ENCODE data around the gene TENM3. TPM values are rescaled to one million over a fixed set of nuclear protein-coding genes. Genes with fewer than 3 reads are reported as not detected.

The TENM3 gene
- polyA plus RNA-seq, 1 of the 3 experiments (the other 2 are of a cell fraction) = 10.4 TPM

DNA sequence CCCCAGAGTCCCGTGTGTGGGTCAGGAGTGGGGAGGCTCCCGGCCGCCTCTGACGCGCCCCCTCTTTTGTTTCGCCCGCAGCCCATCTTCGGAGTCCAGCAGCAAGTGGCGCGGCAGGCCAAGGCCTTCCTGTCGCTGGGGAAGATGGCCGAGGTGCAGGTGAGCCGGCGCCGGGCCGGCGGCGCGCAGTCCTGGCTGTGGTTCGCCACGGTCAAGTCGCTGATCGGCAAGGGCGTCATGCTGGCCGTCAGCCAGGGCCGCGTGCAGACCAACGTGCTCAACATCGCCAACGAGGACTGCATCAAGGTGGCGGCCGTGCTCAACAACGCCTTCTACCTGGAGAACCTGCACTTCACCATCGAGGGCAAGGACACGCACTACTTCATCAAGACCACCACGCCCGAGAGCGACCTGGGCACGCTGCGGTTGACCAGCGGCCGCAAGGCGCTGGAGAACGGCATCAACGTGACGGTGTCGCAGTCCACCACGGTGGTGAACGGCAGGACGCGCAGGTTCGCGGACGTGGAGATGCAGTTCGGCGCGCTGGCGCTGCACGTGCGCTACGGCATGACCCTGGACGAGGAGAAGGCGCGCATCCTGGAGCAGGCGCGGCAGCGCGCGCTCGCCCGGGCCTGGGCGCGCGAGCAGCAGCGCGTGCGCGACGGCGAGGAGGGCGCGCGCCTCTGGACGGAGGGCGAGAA lies 556.5 kb downstream of the TENM3 start:
- DNase-seq = no peak
- peaks cover 0 to 24% of the 10 kb centered on the region in 2 experiments for H3K36me3 ChIP-seq (replicated peaks in 1 of 2; ENCODE audit: control insufficient read depth in 1 of 2, insufficient read depth in 2 of 2, low read length in 1 of 2)
- no peaks in the 10 kb centered on the region for H3K9me3 ChIP-seq
- H3K9ac ChIP-seq = no peak overlapping the region
- WGBS (ENCODE audit: low lambda C conversion rate) = 96% methylated on average over 72 of the region's 85 CpGs
- no peaks in the 10 kb centered on the region for H3K9me2 ChIP-seq
- TF ChIP-seq, protein P1, sequence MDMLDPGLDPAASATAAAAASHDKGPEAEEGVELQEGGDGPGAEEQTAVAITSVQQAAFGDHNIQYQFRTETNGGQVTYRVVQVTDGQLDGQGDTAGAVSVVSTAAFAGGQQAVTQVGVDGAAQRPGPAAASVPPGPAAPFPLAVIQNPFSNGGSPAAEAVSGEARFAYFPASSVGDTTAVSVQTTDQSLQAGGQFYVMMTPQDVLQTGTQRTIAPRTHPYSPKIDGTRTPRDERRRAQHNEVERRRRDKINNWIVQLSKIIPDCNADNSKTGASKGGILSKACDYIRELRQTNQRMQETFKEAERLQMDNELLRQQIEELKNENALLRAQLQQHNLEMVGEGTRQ (IDR thresholded peaks at IDR 0.05; ENCODE audit: borderline replicate concordance, low read depth, low read length) = no peak
- TF ChIP-seq RXRA (IDR thresholded peaks at IDR 0.05; ENCODE audit: borderline replicate concordance, low read depth) (no peak), YY1 (IDR thresholded peaks at IDR 0.05; ENCODE audit: low read depth) (no peak), SMC3 (IDR thresholded peaks at IDR 0.05; ENCODE audit: low read depth, low read length) (no peak), ELF1 (IDR thresholded peaks at IDR 0.05) (no peak), TAF1 (IDR thresholded peaks at IDR 0.05; ENCODE audit: borderline replicate concordance, low read depth, low read length) (no peak), IRF3 (IDR thresholded peaks at IDR 0.05; ENCODE audit: low read depth, low read length) (no peak), RAD21 (IDR thresholded peaks at IDR 0.05; ENCODE audit: low read length) (no peak), REST (IDR thresholded peaks at IDR 0.05; ENCODE audit: low read depth, low read length) (no peak), FOXM1 (IDR thresholded peaks at IDR 0.05; ENCODE audit: low read depth) (no peak), EZH2phosphoT487 (IDR thresholded peaks at IDR 0.05; ENCODE audit: borderline replicate concordance, low read depth) (no peak), NRF1 (IDR thresholded peaks at IDR 0.05; ENCODE audit: low read depth, low read length) (no peak), MEF2A (IDR thresholded peaks at IDR 0.05; ENCODE audit: borderline replicate concordance, low read depth) (no peak), FOXJ3 (CRISPR knock-in tag; IDR thresholded peaks at IDR 0.05) (no peak), FOSL2 (IDR thresholded peaks at IDR 0.05; ENCODE audit: borderline replicate concordance, low read depth) (no peak)
- TF ChIP-seq, protein P2, sequence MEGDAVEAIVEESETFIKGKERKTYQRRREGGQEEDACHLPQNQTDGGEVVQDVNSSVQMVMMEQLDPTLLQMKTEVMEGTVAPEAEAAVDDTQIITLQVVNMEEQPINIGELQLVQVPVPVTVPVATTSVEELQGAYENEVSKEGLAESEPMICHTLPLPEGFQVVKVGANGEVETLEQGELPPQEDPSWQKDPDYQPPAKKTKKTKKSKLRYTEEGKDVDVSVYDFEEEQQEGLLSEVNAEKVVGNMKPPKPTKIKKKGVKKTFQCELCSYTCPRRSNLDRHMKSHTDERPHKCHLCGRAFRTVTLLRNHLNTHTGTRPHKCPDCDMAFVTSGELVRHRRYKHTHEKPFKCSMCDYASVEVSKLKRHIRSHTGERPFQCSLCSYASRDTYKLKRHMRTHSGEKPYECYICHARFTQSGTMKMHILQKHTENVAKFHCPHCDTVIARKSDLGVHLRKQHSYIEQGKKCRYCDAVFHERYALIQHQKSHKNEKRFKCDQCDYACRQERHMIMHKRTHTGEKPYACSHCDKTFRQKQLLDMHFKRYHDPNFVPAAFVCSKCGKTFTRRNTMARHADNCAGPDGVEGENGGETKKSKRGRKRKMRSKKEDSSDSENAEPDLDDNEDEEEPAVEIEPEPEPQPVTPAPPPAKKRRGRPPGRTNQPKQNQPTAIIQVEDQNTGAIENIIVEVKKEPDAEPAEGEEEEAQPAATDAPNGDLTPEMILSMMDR (IDR thresholded peaks at IDR 0.05) = no peak
- ChIA-PET POLR2A (no interaction called here), CTCF (no interaction called here)
- H3K4me1 ChIP-seq (ENCODE audit: control insufficient read depth in 1 of 2, insufficient read depth in 2 of 2, low read depth in 1 of 2, low read length in 1 of 2) = peaks cover 0 to 5% of the 10 kb centered on the region in 2 experiments; a peak in 2 of 4 replicates
- no peaks in the 10 kb centered on the region for H3K27me3 ChIP-seq (ENCODE audit: insufficient read depth)
- H3K4me3 ChIP-seq (ENCODE audit: low read depth in 2 of 2, low read length in 1 of 2) = no peak overlapping the region
- no peak overlapping the region for H2AFZ ChIP-seq (ENCODE audit: low read depth)
- H4K20me1 ChIP-seq (ENCODE audit: insufficient read depth) = no peaks in the 10 kb centered on the region
- no peaks in the 10 kb centered on the region for H3K79me2 ChIP-seq (ENCODE audit: insufficient read depth)
- H3K4me2 ChIP-seq = no peak overlapping the region
- no peak overlapping the region for H3K27ac ChIP-seq (ENCODE audit: low read depth in 2 of 2, low read length in 1 of 2)
- H3F3A ChIP-seq (replicated peaks; ENCODE audit: insufficient read depth) = no peaks in the 10 kb centered on the region
